ENCODE measurements around the gene MIGA2. TPM values are rescaled to one million over a fixed set of nuclear protein-coding genes. Genes with fewer than 3 reads are reported as not detected.

MIGA2 gene
- total RNA-seq, 1 donor from 2014 or later = 21.6 TPM

- H3K36me3 ChIP-seq (ENCODE audit: control insufficient read depth, insufficient read depth, low read length) = peaks cover 3% of the 10 kb centered on the region
- no peak overlapping the region for H3K4me3 ChIP-seq (ENCODE audit: low read depth, low read length)
- H3K27me3 ChIP-seq (ENCODE audit: control insufficient read depth, insufficient read depth, low read length) = no peaks in the 10 kb centered on the region
- DNase-seq (ENCODE audit: low read depth) = no peak
- no peak for TF ChIP-seq CTCF (IDR thresholded peaks at IDR 0.05; ENCODE audit: insufficient read depth, low read length, poor library complexity, severe bottlenecking)
Measured at GRCh38 chr9:129009584-129010141, 26.8 kb upstream of the MIGA2 start.

GRCh38 chr9:129010267-129010975 is 26.0 kb upstream of the MIGA2 start:
- no peak for TF ChIP-seq CTCF (IDR thresholded peaks at IDR 0.05; ENCODE audit: insufficient read depth, low read length, poor library complexity, severe bottlenecking)
- H3K27me3 ChIP-seq (ENCODE audit: control insufficient read depth, insufficient read depth, low read length) = no peaks in the 10 kb centered on the region

GRCh38 chr9:129011170-129011569 is 25.3 kb upstream of the MIGA2 start:
- TF ChIP-seq CTCF (IDR thresholded peaks at IDR 0.05; ENCODE audit: insufficient read depth, low read length, poor library complexity, severe bottlenecking) = no peak
- Histone ChIP-seq H3K4me3 (ENCODE audit: low read depth, low read length) (no peak overlapping the region), H3K36me3 (ENCODE audit: control insufficient read depth, insufficient read depth, low read length) (peaks cover 1% of the 10 kb centered on the region), H3K27me3 (ENCODE audit: control insufficient read depth, insufficient read depth, low read length) (no peaks in the 10 kb centered on the region)
- no peak for DNase-seq (ENCODE audit: low read depth)

More at GRCh38 chr9:129010267-129010975, 26.0 kb upstream of the MIGA2 start:
- Histone ChIP-seq H3K4me3 (ENCODE audit: low read depth, low read length) (no peak overlapping the region), H3K36me3 (ENCODE audit: control insufficient read depth, insufficient read depth, low read length) (peaks cover 3% of the 10 kb centered on the region)
- no peak for DNase-seq (ENCODE audit: low read depth)

GRCh38 chr9:129011761-129012181 is 24.7 kb upstream of the MIGA2 start:
- no peaks in the 10 kb centered on the region for H3K27me3 ChIP-seq (ENCODE audit: control insufficient read depth, insufficient read depth, low read length)
- peaks cover 1% of the 10 kb centered on the region for H3K36me3 ChIP-seq (ENCODE audit: control insufficient read depth, insufficient read depth, low read length)
- DNase-seq (ENCODE audit: low read depth) = no peak
- no peak overlapping the region for H3K4me3 ChIP-seq (ENCODE audit: low read depth, low read length)
- no peak for TF ChIP-seq CTCF (IDR thresholded peaks at IDR 0.05; ENCODE audit: insufficient read depth, low read length, poor library complexity, severe bottlenecking)

GRCh38 chr9:129012343-129012742 is 24.1 kb upstream of the MIGA2 start:
- DNase-seq (ENCODE audit: low read depth) = no peak
- Histone ChIP-seq H3K36me3 (ENCODE audit: control insufficient read depth, insufficient read depth, low read length) (peaks cover 1% of the 10 kb centered on the region), H3K4me3 (ENCODE audit: low read depth, low read length) (no peak overlapping the region), H3K27me3 (ENCODE audit: control insufficient read depth, insufficient read depth, low read length) (no peaks in the 10 kb centered on the region)
- no peak for TF ChIP-seq CTCF (IDR thresholded peaks at IDR 0.05; ENCODE audit: insufficient read depth, low read length, poor library complexity, severe bottlenecking)
